Measurements from ENCODE around the gene VEPH1.

The VEPH1 gene

GRCh38 chr3:157387708-157388435 lies 115.3 kb downstream of the VEPH1 start:
- no peak overlapping the region for H3K27ac ChIP-seq (ENCODE audit: poor library complexity, severe bottlenecking)
- no peaks in the 10 kb centered on the region for H3K36me3 ChIP-seq (ENCODE audit: low read depth)
- no peak for TF ChIP-seq CTCF (IDR thresholded peaks at IDR 0.05; ENCODE audit: poor library complexity, severe bottlenecking)
- no peaks in the 10 kb centered on the region for H3K9me3 ChIP-seq (ENCODE audit: severe bottlenecking)
- H3K4me3 ChIP-seq (ENCODE audit: severe bottlenecking): no peak overlapping the region
- ATAC-seq (ENCODE audit: low read depth): no peak
- H3K4me1 ChIP-seq (ENCODE audit: insufficient read depth, poor library complexity, severe bottlenecking): peaks cover 13% of the 10 kb centered on the region
- H3K27me3 ChIP-seq (ENCODE audit: insufficient read depth, poor library complexity, severe bottlenecking): peaks cover 3% of the 10 kb centered on the region
- no peak for DNase-seq (ENCODE audit: low spot score)

GRCh38 chr3:157384491-157384890 lies 118.7 kb downstream of the VEPH1 start:
- H3K27ac ChIP-seq (ENCODE audit: poor library complexity, severe bottlenecking): no peak overlapping the region
- no peak for ATAC-seq (ENCODE audit: low read depth)

GRCh38 chr3:157384031-157384430 lies 119.2 kb downstream of the VEPH1 start:
- H3K9me3 ChIP-seq (ENCODE audit: severe bottlenecking): no peaks in the 10 kb centered on the region
- no peak overlapping the region for H3K4me3 ChIP-seq (ENCODE audit: severe bottlenecking)
- H3K27me3 ChIP-seq (ENCODE audit: insufficient read depth, poor library complexity, severe bottlenecking): peaks cover 3% of the 10 kb centered on the region
- no peaks in the 10 kb centered on the region for H3K36me3 ChIP-seq (ENCODE audit: low read depth)
- no peak for TF ChIP-seq CTCF (IDR thresholded peaks at IDR 0.05; ENCODE audit: poor library complexity, severe bottlenecking)
- no peak for ATAC-seq (ENCODE audit: low read depth)
- no peak overlapping the region for H3K27ac ChIP-seq (ENCODE audit: poor library complexity, severe bottlenecking)
- DNase-seq (ENCODE audit: low spot score): no peak
- peaks cover 10% of the 10 kb centered on the region for H3K4me1 ChIP-seq (ENCODE audit: insufficient read depth, poor library complexity, severe bottlenecking)

More at GRCh38 chr3:157384491-157384890, 118.7 kb downstream of the VEPH1 start:
- Histone ChIP-seq H3K27me3 (ENCODE audit: insufficient read depth, poor library complexity, severe bottlenecking) (peaks cover 3% of the 10 kb centered on the region), H3K4me1 (ENCODE audit: insufficient read depth, poor library complexity, severe bottlenecking) (peaks cover 12% of the 10 kb centered on the region), H3K9me3 (ENCODE audit: severe bottlenecking) (no peaks in the 10 kb centered on the region), H3K4me3 (ENCODE audit: severe bottlenecking) (no peak overlapping the region), H3K36me3 (ENCODE audit: low read depth) (no peaks in the 10 kb centered on the region)
- TF ChIP-seq CTCF (IDR thresholded peaks at IDR 0.05; ENCODE audit: poor library complexity, severe bottlenecking): no peak
- DNase-seq (ENCODE audit: low spot score): no peak

- Histone ChIP-seq H3K4me1 (ENCODE audit: insufficient read depth, poor library complexity, severe bottlenecking) (no peaks in the 10 kb centered on the region), H3K27me3 (ENCODE audit: insufficient read depth, poor library complexity, severe bottlenecking) (peaks cover 3% of the 10 kb centered on the region), H3K4me3 (ENCODE audit: severe bottlenecking) (no peak overlapping the region), H3K27ac (ENCODE audit: poor library complexity, severe bottlenecking) (no peak overlapping the region), H3K36me3 (ENCODE audit: low read depth) (no peaks in the 10 kb centered on the region), H3K9me3 (ENCODE audit: severe bottlenecking) (no peaks in the 10 kb centered on the region)
- ATAC-seq (ENCODE audit: low read depth) (no peak), DNase-seq (ENCODE audit: low spot score) (no peak)
- TF ChIP-seq CTCF (IDR thresholded peaks at IDR 0.05; ENCODE audit: poor library complexity, severe bottlenecking): no peak
Observed at GRCh38 chr3:157381606-157382005, 121.6 kb downstream of the VEPH1 start.

- H3K4me1 ChIP-seq (ENCODE audit: insufficient read depth, poor library complexity, severe bottlenecking): no peaks in the 10 kb centered on the region
- peaks cover 3% of the 10 kb centered on the region for H3K27me3 ChIP-seq (ENCODE audit: insufficient read depth, poor library complexity, severe bottlenecking)
- ATAC-seq (ENCODE audit: low read depth): no peak
- H3K36me3 ChIP-seq (ENCODE audit: low read depth): no peaks in the 10 kb centered on the region
- H3K27ac ChIP-seq (ENCODE audit: poor library complexity, severe bottlenecking): no peak overlapping the region
- no peak for TF ChIP-seq CTCF (IDR thresholded peaks at IDR 0.05; ENCODE audit: poor library complexity, severe bottlenecking)
- H3K4me3 ChIP-seq (ENCODE audit: severe bottlenecking): no peak overlapping the region
- no peaks in the 10 kb centered on the region for H3K9me3 ChIP-seq (ENCODE audit: severe bottlenecking)
- no peak for DNase-seq (ENCODE audit: low spot score)
Observed at GRCh38 chr3:157379525-157380140, 123.6 kb downstream of the VEPH1 start.

All from RWPE2 (cell line).